Stimulated activated CD8-positive, alpha-beta memory T cell treated with anti-CD3 and anti-CD28 coated beads, Interleukin-15, amount 100 ng/mL, for 24 hours (primary cell): Measurements from ENCODE around the gene DLK2.

Experiments used
- DNase-seq: peaks from one replicate; pipeline ENCODE4 v3.0.0-alpha.2; 2020; ENCODE audit warnings: low read depth

DLK2 gene

GRCh38 chr6:43453831-43454230 is 1.5 kb downstream of the DLK2 start:
- DNase-seq: no peak

GRCh38 chr6:43452896-43453295 is 2.5 kb downstream of the DLK2 start:
- no peak for DNase-seq

- no peak for DNase-seq
These were observed 3.4 kb downstream of the DLK2 start for GRCh38 chr6:43451939-43452338.

GRCh38 chr6:43451348-43451747 is 4.0 kb downstream of the DLK2 start:
- DNase-seq: no peak

GRCh38 chr6:43450699-43451131 is 4.6 kb downstream of the DLK2 start:
- DNase-seq: no peak

GRCh38 chr6:43448916-43449315 is 6.4 kb downstream of the DLK2 start:
- DNase-seq: no peak

GRCh38 chr6:43447604-43448003 is 7.7 kb downstream of the DLK2 start:
- DNase-seq: no peak

GRCh38 chr6:43445576-43445975 is 9.8 kb downstream of the DLK2 start:
- no peak for DNase-seq

GRCh38 chr6:43444582-43444981 is 10.8 kb downstream of the DLK2 start:
- DNase-seq: no peak

GRCh38 chr6:43444036-43444435 is 11.3 kb downstream of the DLK2 start:
- DNase-seq: no peak

GRCh38 chr6:43442935-43443334 is 12.4 kb downstream of the DLK2 start:
- DNase-seq: no peak

- no peak for DNase-seq
These were observed 17.6 kb downstream of the DLK2 start for GRCh38 chr6:43437700-43438099.

GRCh38 chr6:43436577-43437282 is 18.6 kb downstream of the DLK2 start:
- DNase-seq: no peak

GRCh38 chr6:43435682-43436437 is 19.5 kb downstream of the DLK2 start:
- no peak for DNase-seq

- no peak for DNase-seq
These were observed 20.4 kb downstream of the DLK2 start for GRCh38 chr6:43434943-43435342.

- DNase-seq: no peak
These were observed 21.1 kb downstream of the DLK2 start for GRCh38 chr6:43434001-43434840.

- DNase-seq: no peak
These were observed 22.2 kb downstream of the DLK2 start for GRCh38 chr6:43433148-43433547.

GRCh38 chr6:43432009-43432945 is 23.1 kb downstream of the DLK2 start:
- no peak for DNase-seq

- DNase-seq: no peak
These were observed 26.5 kb downstream of the DLK2 start for GRCh38 chr6:43428874-43429273.

GRCh38 chr6:43428112-43428570 is 27.2 kb downstream of the DLK2 start:
- no peak for DNase-seq

- peak; percentile 89 for DNase-seq
These were observed 27.8 kb downstream of the DLK2 start, which contains the start of gene ABCC10 for GRCh38 chr6:43427406-43428111. TSS of gene ABCC10 (plus strand) at chr6:43427541. CDS start at chr6:43427979, 438 bp downstream.
